Neuronal stem cell (in vitro differentiated cells): ENCODE data around the gene DPYSL4.

ENCODE experiments used
- DNase-seq: peaks from one replicate; pipeline ENCODE4 v3.0.0-alpha.2; 2013; ENCODE audit warnings: low spot score
- H2AFZ ChIP-seq: one replicate; pipeline ENCODE4 v1.6.1; 2013; ENCODE audit warnings: mild to moderate bottlenecking, low read length, inconsistent platforms
- H2AK5ac ChIP-seq: 2 replicates; pipeline ENCODE4 v1.6.1; 2013; ENCODE audit warnings: low read depth, mild to moderate bottlenecking, inconsistent platforms, low read length, moderate library complexity, mixed read lengths
- H2BK120ac ChIP-seq: 2 replicates; pipeline ENCODE4 v1.6.1; 2013; ENCODE audit warnings: low read depth, mild to moderate bottlenecking, inconsistent platforms, low read length, moderate library complexity, mixed read lengths
- H2BK12ac ChIP-seq: one replicate; pipeline ENCODE4 v1.6.1; 2013; ENCODE audit warnings: low read length, inconsistent platforms
- H2BK15ac ChIP-seq: 2 replicates; pipeline ENCODE4 v1.6.1; 2013; ENCODE audit warnings: mild to moderate bottlenecking, low read length, inconsistent platforms, mixed read lengths
- H2BK5ac ChIP-seq: one replicate; pipeline ENCODE4 v1.6.1; 2013; ENCODE audit warnings: inconsistent platforms, mild to moderate bottlenecking, low read length, moderate library complexity
- H3K14ac ChIP-seq: one replicate; pipeline ENCODE4 v1.6.1; 2013; ENCODE audit warnings: low read length, inconsistent platforms
- H3K18ac ChIP-seq: 2 replicates; pipeline ENCODE4 v1.6.1; 2013; ENCODE audit warnings: low read length, inconsistent platforms
- H3K23ac ChIP-seq: 2 replicates; pipeline ENCODE4 v1.6.1; 2013; ENCODE audit warnings: low read depth, mild to moderate bottlenecking, mixed read lengths, low read length, inconsistent platforms; ENCODE audit not compliant: poor library complexity
- H3K27ac ChIP-seq: replicated peaks from 3 replicates; pipeline ENCODE4 v1.5.1; 2013; ENCODE audit warnings: low read length, inconsistent platforms
- H3K27me3 ChIP-seq, 3 experiments: 2 replicates each; pipeline ENCODE4 v1.6.1; 2013; ENCODE audit warnings: low read length in 3 of 3, mild to moderate bottlenecking in 2 of 3, inconsistent platforms in 1 of 3, low read depth in 1 of 3, mixed read lengths in 1 of 3, moderate library complexity in 1 of 3; ENCODE audit not compliant: control insufficient read depth in 3 of 3, insufficient read depth in 3 of 3
- H3K36me3 ChIP-seq, 2 donors: replicated peaks in 1 of 2; 2 replicates each; pipeline ENCODE4 v1.6.1; 2013; ENCODE audit warnings: low read length in 2 of 2; ENCODE audit not compliant: control insufficient read depth in 2 of 2, insufficient read depth in 2 of 2
- H3K4ac ChIP-seq: 2 replicates; pipeline ENCODE4 v1.6.1; 2013; ENCODE audit warnings: inconsistent platforms, mild to moderate bottlenecking, low read length, moderate library complexity
- H3K4me1 ChIP-seq, 2 donors: 1 replicate in 1 of 2; 2 replicates in 1 of 2; pipeline ENCODE4 v1.6.1; 2013; ENCODE audit warnings: low read length in 2 of 2, low read depth in 1 of 2; ENCODE audit not compliant: control insufficient read depth in 2 of 2, insufficient read depth in 1 of 2
- H3K4me2 ChIP-seq: one replicate; pipeline ENCODE4 v1.6.1; 2013; ENCODE audit warnings: mild to moderate bottlenecking, low read length, inconsistent platforms; ENCODE audit not compliant: insufficient read depth, poor library complexity, severe bottlenecking
- H3K4me3 ChIP-seq, 2 donors: 2 replicates each; pipeline ENCODE4 v1.5.1; 2013; ENCODE audit warnings: low read length in 2 of 2, mild to moderate bottlenecking in 2 of 2, inconsistent platforms in 1 of 2, moderate library complexity in 1 of 2
- H3K79me1 ChIP-seq: one replicate; pipeline ENCODE4 v1.6.1; 2013; ENCODE audit warnings: low read depth, mild to moderate bottlenecking, inconsistent platforms, low read length, moderate library complexity
- H3K9ac ChIP-seq: one replicate; pipeline ENCODE4 v1.6.1; 2013; ENCODE audit warnings: mild to moderate bottlenecking, low read depth, low read length, inconsistent platforms; ENCODE audit not compliant: poor library complexity
- H3K9me3 ChIP-seq, 2 donors: replicated peaks in 1 of 2; 2 replicates each; pipeline versions ENCODE3 to v1.6.1; 2013; ENCODE audit warnings: low read length in 2 of 2, mild to moderate bottlenecking in 2 of 2, inconsistent platforms in 1 of 2, low read depth in 1 of 2, mixed read lengths in 1 of 2, moderate library complexity in 1 of 2; ENCODE audit not compliant: control insufficient read depth in 2 of 2, insufficient read depth in 1 of 2
- H4K8ac ChIP-seq: one replicate; pipeline ENCODE4 v1.6.1; 2013; ENCODE audit warnings: low read depth, mild to moderate bottlenecking, inconsistent platforms, low read length, moderate library complexity
- H4K91ac ChIP-seq: one replicate; pipeline ENCODE4 v1.6.1; 2013; ENCODE audit warnings: low read length, low read depth, mild to moderate bottlenecking, inconsistent platforms; ENCODE audit not compliant: poor library complexity
- WGBS, 2 donors: extraction: QIAGEN DNeasy Blood & Tissue Kit; methylation state at CpG; one replicate each; pipeline ENCODE4 v1.1.7; 2013; ENCODE audit warnings: missing lambda C conversion rate in 2 of 2, mixed read lengths in 1 of 2; ENCODE audit not compliant: insufficient read length in 2 of 2, insufficient replicate concordance in 1 of 2; ENCODE audit errors: extremely low coverage in 2 of 2; 5-methylcytosine and 5-hydroxymethylcytosine counted together

DPYSL4 gene

DNA sequence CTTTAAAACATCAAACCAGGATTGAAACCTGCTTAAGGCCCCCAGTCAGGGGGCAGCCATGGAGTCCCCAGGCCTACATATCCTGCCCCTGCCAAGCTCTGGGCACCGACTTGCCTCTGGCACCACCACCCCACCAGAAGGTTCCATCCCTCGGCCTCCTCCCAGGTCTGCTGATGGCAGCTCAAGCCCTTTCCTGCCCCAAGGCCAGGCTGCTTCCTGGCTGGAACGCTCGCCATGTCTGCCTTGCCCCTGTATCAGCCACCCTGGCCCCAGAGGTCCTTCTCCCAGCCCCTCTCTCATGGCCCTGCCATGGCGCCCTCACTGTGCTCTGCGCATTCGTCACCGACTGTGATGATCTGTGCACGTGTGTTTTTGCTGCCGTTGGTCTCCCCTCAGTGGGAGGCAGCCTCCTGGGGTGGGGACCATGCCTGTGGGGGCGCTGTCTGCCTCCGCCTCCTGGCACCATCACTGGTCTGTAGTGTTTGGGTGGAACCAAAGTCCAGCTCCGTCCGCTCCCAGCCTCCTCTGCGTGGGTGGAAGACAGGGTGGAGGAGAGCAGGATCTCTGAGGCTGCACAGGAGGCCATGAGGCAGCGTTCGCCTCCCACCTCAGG lies 3.2 kb downstream of the DPYSL4 start:
- H2AFZ ChIP-seq = no peak overlapping the region
- H2BK5ac ChIP-seq = no peak overlapping the region
- H4K8ac ChIP-seq = no peak overlapping the region
- peaks cover 6 to 9% of the 10 kb centered on the region in 2 donors for H3K4me1 ChIP-seq
- no peak overlapping the region for H4K91ac ChIP-seq
- H3K9ac ChIP-seq = peak overlapping the region; percentile 61
- H3K9me3 ChIP-seq = no peaks in the 10 kb centered on the region
- H2BK12ac ChIP-seq = no peak overlapping the region
- H3K14ac ChIP-seq = peak overlapping the region; percentile 82
- WGBS, 2 donors = no CpG with 5 or more reads among the region's 17 CpGs
- peak overlapping the region; percentile 65 for H3K23ac ChIP-seq
- no peak overlapping the region for H3K18ac ChIP-seq
- no peak overlapping the region for H3K27ac ChIP-seq
- no peak for DNase-seq
- peaks cover 8 to 27% (median 17%) of the 10 kb centered on the region in 3 experiments for H3K27me3 ChIP-seq
- no peak overlapping the region for H2BK15ac ChIP-seq
- no peak overlapping the region for H2BK120ac ChIP-seq
- no peak overlapping the region for H3K4me3 ChIP-seq
- peaks cover 10% of the 10 kb centered on the region for H3K79me1 ChIP-seq
- no peak overlapping the region for H3K4ac ChIP-seq
- no peak overlapping the region for H3K4me2 ChIP-seq
- no peak overlapping the region for H2AK5ac ChIP-seq
- H3K36me3 ChIP-seq = peaks cover 22 to 65% of the 10 kb centered on the region in 2 donors

DNA sequence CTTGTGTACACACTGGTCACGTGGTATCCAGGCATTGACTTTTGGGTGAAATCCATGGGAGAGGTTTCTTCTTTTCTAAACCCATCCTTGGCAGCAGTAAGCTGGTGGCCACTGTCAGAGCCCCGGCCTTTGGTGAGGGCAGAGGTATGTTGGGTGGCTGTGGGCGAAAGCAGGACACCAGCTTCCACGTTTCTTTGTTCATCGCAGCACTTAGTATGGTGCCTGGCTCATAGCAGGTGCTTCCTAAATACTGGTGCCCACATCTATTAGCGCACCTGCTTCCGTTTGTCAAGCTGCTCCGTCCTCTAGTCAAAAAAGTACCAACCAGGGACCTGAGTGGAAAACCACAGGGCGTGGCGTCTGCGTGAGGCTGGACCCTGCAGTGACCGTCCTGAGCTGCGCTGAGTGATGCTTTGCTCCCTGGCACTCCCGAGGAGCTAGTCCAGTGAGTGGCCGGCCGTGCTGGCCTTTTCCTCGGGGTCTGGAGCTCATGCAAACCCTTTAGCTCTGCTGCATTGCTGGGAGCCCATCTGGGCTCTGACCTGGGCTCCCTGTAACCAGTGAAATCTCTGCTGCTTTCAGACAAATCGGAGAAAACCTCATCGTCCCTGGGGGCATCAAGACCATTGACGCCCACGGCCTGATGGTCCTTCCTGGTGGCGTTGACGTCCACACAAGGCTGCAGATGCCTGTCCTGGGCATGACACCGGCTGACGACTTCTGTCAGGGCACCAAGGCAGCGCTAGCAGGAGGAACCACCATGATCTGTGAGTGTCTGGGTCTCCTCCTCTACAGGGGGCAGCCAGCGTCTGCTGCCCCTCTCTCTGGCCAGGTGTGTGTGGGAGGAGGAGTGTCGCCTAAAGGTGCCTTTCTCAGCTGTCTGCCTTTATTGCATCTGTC lies 5.6 kb downstream of the DPYSL4 start:
- Histone ChIP-seq H2BK12ac (no peak overlapping the region), H3K9me3 (no peaks in the 10 kb centered on the region), H3K36me3 (peaks cover 34 to 90% of the 10 kb centered on the region in 2 donors), H2AK5ac (no peak overlapping the region), H3K79me1 (peaks cover 9% of the 10 kb centered on the region), H3K4me3 (no peak overlapping the region), H3K4me1 (peaks cover 5 to 6% of the 10 kb centered on the region in 2 donors), H3K18ac (no peak overlapping the region), H3K27ac (no peak overlapping the region), H4K8ac (no peak overlapping the region), H3K23ac (no peak overlapping the region), H2BK120ac (no peak overlapping the region), H2BK15ac (no peak overlapping the region), H3K4me2 (no peak overlapping the region), H3K27me3 (peaks cover 0 to 10% (median 0%) of the 10 kb centered on the region in 3 experiments), H3K4ac (no peak overlapping the region), H3K14ac (no peak overlapping the region), H2BK5ac (no peak overlapping the region), H3K9ac (no peak overlapping the region), H4K91ac (no peak overlapping the region), H2AFZ (no peak overlapping the region)
- WGBS, 2 donors = no CpG with 5 or more reads among the region's 28 CpGs
- DNase-seq = no peak

GRCh38 chr10:132192991-132193665 lies 6.4 kb downstream of the DPYSL4 start:
- Histone ChIP-seq H2AK5ac (no peak overlapping the region), H3K18ac (no peak overlapping the region), H3K9me3 (no peaks in the 10 kb centered on the region), H3K36me3 (peaks cover 39 to 98% of the 10 kb centered on the region in 2 donors), H2BK12ac (no peak overlapping the region), H3K4me2 (no peak overlapping the region), H3K4me3 (no peak overlapping the region), H3K27ac (no peak overlapping the region), H2AFZ (no peak overlapping the region), H2BK5ac (no peak overlapping the region), H3K9ac (peak overlapping the region; percentile 70), H4K8ac (no peak overlapping the region), H3K23ac (peak overlapping the region; percentile 20), H2BK15ac (no peak overlapping the region), H2BK120ac (no peak overlapping the region), H3K4ac (no peak overlapping the region), H3K4me1 (peaks cover 0 to 2% of the 10 kb centered on the region in 2 donors), H3K79me1 (peaks cover 11% of the 10 kb centered on the region), H3K14ac (no peak overlapping the region), H3K27me3 (peaks cover 0 to 6% (median 0%) of the 10 kb centered on the region in 3 experiments), H4K91ac (no peak overlapping the region)
- no peak for DNase-seq
- no CpG with 5 or more reads among the region's 18 CpGs for WGBS, 2 donors
